K562 (cell line): ENCODE results near the gene CD6. TPM values are rescaled to one million over a fixed set of nuclear protein-coding genes. Genes with fewer than 3 reads are reported as not detected.

Experiments
- ATAC-seq: fragments of 200-7000 bp; cut with Tn5 transposase; 3 replicates; pipeline ENCODE4 v1.9.1; 2020; ENCODE audit warnings: moderate library complexity
- BruUV-seq: library from RNA; stranded (reverse); fragments of 400-500 nt; replicated peaks from 2 replicates; lab custom pipeline; 2021; lab: Mats Ljungman, UMichigan
- CTCF ChIA-PET: fragments of 300-600 bp; formaldehyde crosslinking; extraction: SDS; loops from one replicate; lab custom pipeline; 2021; ENCODE audit warnings: low intra/inter-chr PET ratio; lab: Yijun Ruan, JAX
- POLR2A ChIA-PET: fragments of 300-600, 350-650 bp; sonication (Branson Sonifier 250); formaldehyde crosslinking; extraction: SDS; loops from one replicate; lab custom pipeline; 2021; ENCODE audit warnings: antibody characterized with exemption, inconsistent platforms; lab: Yijun Ruan, JAX
- DNase-seq, 4 experiments: peaks; one replicate each; pipeline versions ENCODE4 v3.0.0 to v3.0.0-alpha.2; 2011 to 2018; ENCODE audit warnings: low spot score in 3 of 4, mixed read lengths in 3 of 4; ENCODE audit errors: extremely low read depth in 1 of 4
- FAIRE-seq: peaks from 2 replicates; lab custom pipeline; 2011; peaks lifted over from hg19 to GRCh38; lab: Jason Lieb, UNC
- H2AFZ ChIP-seq: 2 replicates; pipeline ENCODE4 v1.6.0; 2011; ENCODE audit warnings: low read depth, low read length, control low read depth, inconsistent platforms
- H3K27ac ChIP-seq: fragments of 200-600 bp; 3 replicates; pipeline ENCODE4 v1.8.0; 2011; ENCODE audit warnings: low read depth, mild to moderate bottlenecking, control low read depth, inconsistent platforms, low read length, moderate library complexity, mixed read lengths; ENCODE audit errors: extremely low read depth
- H3K27me3 ChIP-seq, 2 experiments: fragments of 300-600 bp in 1 of 2; 2 replicates in 1 of 2; 3 replicates in 1 of 2; pipeline versions ENCODE4 v1.6.0 to v1.8.0; 2011; ENCODE audit warnings: inconsistent platforms in 2 of 2, low read length in 2 of 2, mild to moderate bottlenecking in 1 of 2, mixed read lengths in 1 of 2, moderate library complexity in 1 of 2; ENCODE audit not compliant: control insufficient read depth in 2 of 2, insufficient read depth in 2 of 2
- H3K36me3 ChIP-seq: fragments of 300-600 bp; 3 replicates; pipeline ENCODE4 v1.8.0; 2011; ENCODE audit warnings: mild to moderate bottlenecking, low read length, inconsistent platforms; ENCODE audit not compliant: control insufficient read depth, insufficient read depth
- H3K4me1 ChIP-seq, 2 experiments: fragments of 200-600 bp in 1 of 2; replicated peaks in 1 of 2; 2 replicates in 1 of 2; 3 replicates in 1 of 2; pipeline versions ENCODE4 v1.5.1 to v1.8.0; 2011; ENCODE audit warnings: inconsistent platforms in 2 of 2, low read length in 2 of 2, mild to moderate bottlenecking in 1 of 2, mixed read lengths in 1 of 2, moderate library complexity in 1 of 2; ENCODE audit not compliant: control insufficient read depth in 2 of 2, insufficient read depth in 2 of 2
- H3K4me2 ChIP-seq: 2 replicates; pipeline ENCODE4 v1.6.1; 2011; ENCODE audit warnings: low read length, control low read depth, inconsistent platforms, mixed read lengths; ENCODE audit not compliant: insufficient read depth
- H3K4me3 ChIP-seq: fragments of 200-600 bp; sonication (generic), shearing (Covaris generic); 2 replicates; pipeline ENCODE4 v1.5.1; 2016; ENCODE audit warnings: control low read depth, inconsistent platforms
- H3K79me2 ChIP-seq: fragments of 200-600 bp; 3 replicates; pipeline ENCODE4 v1.8.0; 2011; ENCODE audit warnings: low read length, inconsistent platforms; ENCODE audit not compliant: control insufficient read depth, insufficient read depth
- H3K9ac ChIP-seq, 2 experiments: 2 replicates each; pipeline versions ENCODE4 v1.6.0 to v1.6.1; 2011; ENCODE audit warnings: low read depth in 2 of 2, low read length in 2 of 2, control low read depth in 1 of 2, inconsistent platforms in 1 of 2, mild to moderate bottlenecking in 1 of 2, mixed read lengths in 1 of 2; ENCODE audit not compliant: insufficient read depth in 1 of 2
- H3K9me1 ChIP-seq: one replicate; pipeline ENCODE4 v1.6.0; 2011; ENCODE audit warnings: inconsistent platforms, mild to moderate bottlenecking, low read length, moderate library complexity; ENCODE audit not compliant: control insufficient read depth, insufficient read depth
- H3K9me3 ChIP-seq: replicated peaks from 2 replicates; pipeline ENCODE4 v1.5.1; 2011; ENCODE audit warnings: low read depth, low read length, inconsistent platforms; ENCODE audit not compliant: control insufficient read depth, insufficient read depth
- H4K20me1 ChIP-seq: replicated peaks from 2 replicates; pipeline ENCODE4 v1.6.1; 2011; ENCODE audit warnings: low read length, inconsistent platforms, mixed read lengths; ENCODE audit not compliant: control insufficient read depth, insufficient read depth
- STAT5B ChIP-seq: fragments of 250-450 bp; sonication (Bioruptor Pico); IDR thresholded peaks from 2 replicates; pipeline ENCODE4 v1.8.0; 2021; ENCODE audit warnings: mild to moderate bottlenecking, inconsistent platforms
- WGBS: fragments of 100-300 bp; shearing (Covaris generic); methylation state at CpG from one replicate; pipeline ENCODE4 v1.1.6; 2016; ENCODE audit warnings: low coverage, mixed read lengths; ENCODE audit not compliant: insufficient coverage; ENCODE audit errors: missing lambda C conversion rate; 5-methylcytosine and 5-hydroxymethylcytosine counted together
- in situ Hi-C: fragments of 300-500 bp; cut with MboI; formaldehyde crosslinking; loops from 4 replicates; pipeline ENCODE4 v1.15.0; 2018; ENCODE audit warnings: inconsistent platforms, mixed read lengths
- intact Hi-C: fragments of 100-400 bp; cut with micrococcal nuclease; formaldehyde crosslinking; loops from 2 replicates; pipeline ENCODE4 v1.14.2; 2022
- polyA plus RNA-seq, 8 experiments: library from polyadenylated mRNA; depleted of rRNA in 4 of 8; stranded (reverse) in 5 of 8; unstranded in 3 of 8; fragments of >200 nt; fragmentation: Nextera tagmentation in 2 of 8; fragmentation: Illumina TruSeq in 1 of 8; extraction: Ambion mirVana in 2 of 8; extraction: Trizol in 1 of 8; gene quantifications; 2 replicates each; pipeline versions ENCODE4 v1.2.1 to v1.2.3, GENCODE V29; 2011 to 2014; ENCODE audit warnings: inconsistent platforms in 1 of 8, missing spikeins in 1 of 8
- total RNA-seq, 7 experiments: library from RNA; depleted of rRNA in 6 of 7; stranded (reverse); fragments of >200 nt in 6 of 7; fragmentation: Illumina TruSeq in 2 of 7; extraction: Trizol in 2 of 7; gene quantifications; 2 replicates each; pipeline versions ENCODE4 v1.2.1 to v1.2.3, GENCODE V29; 2011 to 2021; ENCODE audit warnings: low replicate concordance in 1 of 7
- TF ChIP-seq, protein P1 (sequence below): fragments of 450-650 bp; IDR thresholded peaks from 2 replicates; pipeline ENCODE4 v1.6.1; 2014; ENCODE audit warnings: low read depth, mild to moderate bottlenecking, moderate library complexity, borderline replicate concordance
- TF ChIP-seq, protein P2 (sequence below): fragments of 450-650 bp; IDR thresholded peaks from 2 replicates; pipeline ENCODE4 v1.6.1; 2018; ENCODE audit warnings: mild to moderate bottlenecking, low read depth; ENCODE audit not compliant: partially characterized antibody

Gene CD6
- total and polyA plus RNA-seq, 9 of the 15 experiments (the other 6 are each of a cell fraction or from before 2014, with no cell fraction given) = 0.84 TPM; not detected in 8

DNA sequence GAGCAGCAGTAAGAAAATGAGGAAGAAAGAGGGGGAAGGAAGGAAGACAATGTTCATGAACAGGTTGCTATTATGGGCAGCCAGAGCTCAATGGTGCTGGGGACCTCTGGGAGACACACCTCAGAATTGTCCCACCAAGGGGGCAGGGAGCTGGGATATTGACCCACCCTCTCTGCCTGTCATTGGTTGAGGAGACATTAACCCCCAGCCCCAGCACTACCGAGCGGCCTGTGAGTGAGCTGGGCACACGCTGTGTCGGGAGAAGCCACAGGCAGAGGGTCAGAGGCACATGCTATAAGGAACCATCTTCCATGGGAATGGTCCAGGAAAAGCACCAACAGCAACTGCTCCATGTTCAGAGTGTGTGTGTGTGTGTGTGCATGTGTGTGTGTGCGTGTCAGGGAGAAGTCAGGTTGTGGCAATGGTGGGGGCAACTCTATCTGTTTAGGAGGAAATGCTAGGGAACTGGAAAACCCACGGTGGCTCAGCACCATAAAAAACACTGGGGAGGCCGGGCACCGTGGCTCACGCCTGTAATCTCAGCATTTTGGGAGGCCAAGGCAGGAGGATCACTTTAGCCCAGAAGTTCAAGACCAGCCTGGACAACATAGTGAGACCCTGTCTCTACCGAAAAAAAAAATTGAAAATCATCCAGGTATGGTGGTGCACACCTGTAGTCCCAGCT is 49.2 kb downstream of the CD6 start:
- Histone ChIP-seq H4K20me1 (peaks cover 8% of the 10 kb centered on the region; the same call in 1 of the 2 replicates), H3K4me2 (no peak overlapping the region), H3K9me3 (no peaks in the 10 kb centered on the region), H3K9me1 (no peaks in the 10 kb centered on the region), H3K9ac (no peak overlapping the region), H3K79me2 (no peaks in the 10 kb centered on the region), H3K4me1 (peaks cover 0 to 3% of the 10 kb centered on the region in 2 experiments; a peak in 1 of 5 replicates), H3K36me3 (no peaks in the 10 kb centered on the region), H3K27me3 (peaks cover 34 to 78% of the 10 kb centered on the region in 2 experiments), H3K4me3 (no peak overlapping the region), H3K27ac (no peak overlapping the region), H2AFZ (no peak overlapping the region)
- in situ Hi-C loops = no loop called here
- ATAC-seq (no peak), FAIRE-seq (no peak), DNase-seq (no peak)
- WGBS = 9% methylated on average over 9 of the region's 10 CpGs
- ChIA-PET CTCF (no interaction called here), POLR2A (interaction anchor here (0.6 to 0.8 kb wide), 2 partner anchors 35 to 39 kb away, joined by 3 read pairs; no protein-coding TSS in a partner anchor)
- no TSS peak for BruUV-seq
- TF ChIP-seq, protein P1, sequence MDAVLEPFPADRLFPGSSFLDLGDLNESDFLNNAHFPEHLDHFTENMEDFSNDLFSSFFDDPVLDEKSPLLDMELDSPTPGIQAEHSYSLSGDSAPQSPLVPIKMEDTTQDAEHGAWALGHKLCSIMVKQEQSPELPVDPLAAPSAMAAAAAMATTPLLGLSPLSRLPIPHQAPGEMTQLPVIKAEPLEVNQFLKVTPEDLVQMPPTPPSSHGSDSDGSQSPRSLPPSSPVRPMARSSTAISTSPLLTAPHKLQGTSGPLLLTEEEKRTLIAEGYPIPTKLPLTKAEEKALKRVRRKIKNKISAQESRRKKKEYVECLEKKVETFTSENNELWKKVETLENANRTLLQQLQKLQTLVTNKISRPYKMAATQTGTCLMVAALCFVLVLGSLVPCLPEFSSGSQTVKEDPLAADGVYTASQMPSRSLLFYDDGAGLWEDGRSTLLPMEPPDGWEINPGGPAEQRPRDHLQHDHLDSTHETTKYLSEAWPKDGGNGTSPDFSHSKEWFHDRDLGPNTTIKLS = no peak
- no peak for TF ChIP-seq STAT5B (CRISPR knock-in tag)
- TF ChIP-seq, protein P2, sequence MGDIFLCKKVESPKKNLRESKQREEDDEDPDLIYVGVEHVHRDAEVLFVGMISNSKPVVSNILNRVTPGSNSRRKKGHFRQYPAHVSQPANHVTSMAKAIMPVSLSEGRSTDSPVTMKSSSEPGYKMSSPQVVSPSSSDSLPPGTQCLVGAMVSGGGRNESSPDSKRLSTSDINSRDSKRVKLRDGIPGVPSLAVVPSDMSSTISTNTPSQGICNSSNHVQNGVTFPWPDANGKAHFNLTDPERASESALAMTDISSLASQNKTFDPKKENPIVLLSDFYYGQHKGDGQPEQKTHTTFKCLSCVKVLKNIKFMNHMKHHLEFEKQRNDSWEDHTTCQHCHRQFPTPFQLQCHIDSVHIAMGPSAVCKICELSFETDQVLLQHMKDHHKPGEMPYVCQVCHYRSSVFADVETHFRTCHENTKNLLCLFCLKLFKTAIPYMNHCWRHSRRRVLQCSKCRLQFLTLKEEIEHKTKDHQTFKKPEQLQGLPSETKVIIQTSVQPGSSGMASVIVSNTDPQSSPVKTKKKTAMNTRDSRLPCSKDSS = no peak
- intact Hi-C loops = no loop called here
